ENCODE data around the gene TREML4. TPM values are rescaled to one million over a fixed set of nuclear protein-coding genes. Genes with fewer than 3 reads are reported as not detected.

TREML4 gene
- polyA plus RNA-seq, 2 of the 4 experiments (the other 2 are of a cell fraction) = not detected

- POLR2A ChIA-PET = no interaction called here
- DNase-seq (ENCODE audit: low read depth in 1 of 2, low spot score in 1 of 2) = no peak
- CTCF ChIA-PET = no interaction called here
- FAIRE-seq = no peak
- TF ChIP-seq ZC3H11A (IDR thresholded peaks at IDR 0.05) (no peak), TP53 (CRISPR knock-in tag; IDR thresholded peaks at IDR 0.05) (no peak), REST (IDR thresholded peaks at IDR 0.05) (no peak), HMGXB4 (CRISPR knock-in tag; IDR thresholded peaks at IDR 0.05; ENCODE audit: borderline replicate concordance) (no peak)
- H3K4me1 ChIP-seq = no peaks in the 10 kb centered on the region
- WGBS (ENCODE audit: missing lambda C conversion rate) = 14% methylated on average over 2 of the region's 5 CpGs
- H3K9me3 ChIP-seq = no peaks in the 10 kb centered on the region; the same call in 2 of the 3 replicates
- H3K4me3 ChIP-seq = no peak overlapping the region
- H3K4me2 ChIP-seq = no peak overlapping the region
- no peak overlapping the region for H3K27ac ChIP-seq
- ATAC-seq = no peak
Measured at GRCh38 chr6:41255638-41256246, 27.6 kb downstream of the TREML4 start.

GRCh38 chr6:41256383-41256782 is 28.2 kb downstream of the TREML4 start:
- TF ChIP-seq ATOH8 (CRISPR knock-in tag; IDR thresholded peaks at IDR 0.05; ENCODE audit: low read depth) = no peak
- TF ChIP-seq ZC3H11A (IDR thresholded peaks at IDR 0.05) = no peak
- no peak for TF ChIP-seq MAFK (IDR thresholded peaks at IDR 0.05; ENCODE audit: partially characterized antibody)
- no peak for TF ChIP-seq USF2 (IDR thresholded peaks at IDR 0.05)
- TF ChIP-seq RARB (CRISPR knock-in tag; IDR thresholded peaks at IDR 0.05) = no peak
- TF ChIP-seq EHF (CRISPR knock-in tag; IDR thresholded peaks at IDR 0.05) = no peak
- no peak for TF ChIP-seq HMGXB4 (CRISPR knock-in tag; IDR thresholded peaks at IDR 0.05; ENCODE audit: borderline replicate concordance)
- no peak overlapping the region for H3K4me3 ChIP-seq
- DNase-seq (ENCODE audit: low read depth in 1 of 2, low spot score in 1 of 2) (no peak), FAIRE-seq (no peak), ATAC-seq (no peak)
- no peak overlapping the region for H3K4me2 ChIP-seq
- CTCF ChIA-PET = no interaction called here
- POLR2A ChIA-PET = no interaction called here
- 50% methylated on average over 1 of the region's 1 CpG for WGBS (ENCODE audit: missing lambda C conversion rate)
- no peaks in the 10 kb centered on the region; the same call in 2 of the 3 replicates for H3K9me3 ChIP-seq
- H3K4me1 ChIP-seq = no peaks in the 10 kb centered on the region
- no peak overlapping the region for H3K27ac ChIP-seq
